IPS-NIHi11 (cell line): ENCODE measurements around the gene PHF21B.
"Not testable (repeated sequence)": the region's sequence is repeated elsewhere in the genome, so short reads cannot be mapped to it uniquely, and the experiment has no call there.

ENCODE experiments used
- DNase-seq: peaks from one replicate; pipeline ENCODE4 v3.0.0; 2012; ENCODE audit warnings: mixed read lengths, low spot score

PHF21B gene

GRCh38 chr22:44961682-44962081 is 48.1 kb downstream of the PHF21B start:
- not testable (repeated sequence) for DNase-seq

- DNase-seq = peak; percentile 62
Observed at GRCh38 chr22:44956840-44957767, 52.7 kb downstream of the PHF21B start.

DNA sequence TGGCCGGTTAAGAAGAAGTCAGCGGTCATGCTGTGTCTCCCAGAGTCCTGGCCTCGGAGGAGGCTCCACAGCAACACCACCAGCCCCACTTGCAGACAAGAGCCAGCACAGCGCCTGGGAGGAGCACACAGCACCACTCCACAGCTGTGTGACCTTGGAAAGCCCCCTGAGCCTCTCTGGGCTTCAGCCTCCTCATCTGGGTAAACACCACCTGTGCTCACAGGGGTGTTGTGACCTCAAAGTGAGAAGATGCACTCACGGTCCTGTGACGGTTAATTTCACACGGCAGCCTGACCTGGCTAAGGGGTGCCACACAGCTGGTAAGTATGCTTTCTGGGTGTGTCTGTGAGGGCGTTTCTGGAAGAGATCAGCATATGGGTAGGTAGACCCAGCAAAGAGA is 54.7 kb downstream of the PHF21B start:
- no peak for DNase-seq

DNA sequence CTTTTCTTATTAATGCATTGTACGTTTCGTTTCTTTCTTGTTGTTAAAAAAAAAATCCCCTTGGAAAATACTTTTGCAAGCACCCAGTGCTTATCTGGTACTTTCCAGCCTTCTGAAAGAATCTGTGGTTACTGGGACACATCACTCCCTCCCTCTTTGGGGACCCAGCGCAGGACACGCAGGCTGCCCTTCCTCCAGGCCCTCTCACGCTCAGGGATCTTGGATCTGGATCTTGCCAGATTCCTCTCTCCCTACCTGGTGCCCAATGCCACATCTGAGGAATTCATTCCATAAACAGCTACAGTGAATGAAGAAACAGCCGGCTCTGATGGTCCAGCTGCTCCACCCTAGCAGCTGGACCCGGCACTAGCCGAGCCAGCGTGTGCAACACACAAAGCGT is 55.7 kb downstream of the PHF21B start:
- no peak for DNase-seq

- DNase-seq = no peak
Observed at GRCh38 chr22:44952863-44953746, 56.7 kb downstream of the PHF21B start.

DNA sequence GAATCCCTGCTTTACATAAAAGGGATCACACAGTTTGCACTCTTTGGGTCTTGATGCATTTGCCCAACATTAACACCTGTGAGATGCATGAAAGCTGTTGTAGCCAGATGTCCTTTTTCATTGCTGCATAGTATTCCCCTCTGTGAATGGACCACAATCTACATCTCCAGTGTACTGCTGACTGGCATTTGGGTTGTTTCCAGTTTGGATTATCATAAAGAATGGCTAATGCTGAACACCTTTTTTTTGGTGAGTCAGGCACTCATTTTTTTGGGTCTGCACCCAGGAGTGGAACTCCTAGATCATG is 58.3 kb downstream of the PHF21B start:
- DNase-seq = no peak

GRCh38 chr22:44950806-44951509 is 58.8 kb downstream of the PHF21B start:
- no peak for DNase-seq

DNA sequence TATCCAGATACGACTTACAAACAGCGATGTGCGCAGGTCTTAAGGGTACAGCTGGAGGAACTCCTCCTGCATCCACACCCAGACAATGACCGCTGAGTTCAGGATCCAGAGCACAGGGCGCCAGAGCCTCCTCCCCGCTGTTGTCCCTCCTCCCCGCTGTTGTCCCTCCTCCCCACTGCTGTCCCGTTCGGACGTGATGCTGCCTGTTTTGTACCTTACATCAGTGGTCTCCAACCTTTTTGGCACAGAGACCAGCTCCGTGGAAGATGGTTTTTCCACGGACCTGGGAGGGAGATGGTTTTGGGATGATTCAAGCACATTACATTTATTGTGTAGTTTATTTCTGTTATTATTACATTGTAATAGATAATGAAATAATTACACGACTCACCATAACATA is 62.0 kb downstream of the PHF21B start:
- no peak for DNase-seq

DNA sequence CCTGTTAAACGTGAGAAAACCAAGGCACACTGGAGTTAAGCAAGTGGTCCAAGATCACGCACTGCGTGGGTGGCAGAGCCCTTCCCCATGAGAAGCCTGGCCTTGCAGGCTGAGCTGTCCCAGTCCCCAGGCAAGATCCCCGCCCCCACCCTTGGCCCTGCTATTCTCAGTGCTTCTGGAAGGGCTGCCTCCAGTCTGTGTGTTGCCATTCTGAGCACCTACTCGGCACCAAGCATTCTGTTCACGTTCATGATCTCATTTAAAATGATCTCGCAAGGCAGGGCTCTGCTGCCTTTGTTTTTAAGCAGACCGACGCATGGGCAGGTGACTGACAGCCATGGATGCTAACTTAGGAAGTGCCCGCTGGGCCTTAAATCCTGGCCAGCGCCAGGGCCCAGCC is 62.8 kb downstream of the PHF21B start:
- no peak for DNase-seq

GRCh38 chr22:44944883-44945601 is 64.8 kb downstream of the PHF21B start:
- DNase-seq = no peak

DNA sequence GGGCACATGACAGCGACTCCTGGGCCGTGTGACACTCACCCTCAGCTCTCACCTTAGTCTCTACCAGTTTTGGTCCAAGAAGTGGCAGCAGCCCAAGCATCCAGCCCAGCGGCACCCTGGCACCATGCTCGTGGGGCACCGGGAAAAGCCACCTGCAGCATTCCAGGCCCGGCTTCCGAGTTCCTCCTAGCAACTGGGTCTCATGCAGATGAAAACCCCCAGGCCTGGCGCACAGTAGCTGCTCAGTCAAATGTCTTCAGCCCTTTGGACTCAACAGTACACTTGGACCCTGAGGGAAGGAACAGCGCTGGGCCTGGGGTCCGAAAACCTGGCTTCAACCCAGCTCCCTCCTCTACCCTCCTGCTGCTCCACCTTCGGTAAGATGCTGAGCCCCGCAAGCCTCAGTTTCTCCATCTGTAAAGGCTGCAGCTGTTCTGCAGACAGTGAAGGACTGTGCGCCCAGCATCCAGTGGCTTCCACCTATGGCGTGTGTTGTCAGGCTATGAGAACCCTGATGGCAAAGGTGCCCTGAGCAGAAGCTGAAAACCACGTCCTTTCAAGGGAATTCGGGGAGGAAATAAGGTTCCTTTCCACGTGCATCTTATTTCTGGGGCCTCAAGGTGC is 66.0 kb downstream of the PHF21B start:
- no peak for DNase-seq

- no peak for DNase-seq
Observed at GRCh38 chr22:44942979-44943700, 66.7 kb downstream of the PHF21B start.

GRCh38 chr22:44942056-44942455 is 67.7 kb downstream of the PHF21B start:
- no peak for DNase-seq

GRCh38 chr22:44941207-44941606 is 68.6 kb downstream of the PHF21B start:
- no peak for DNase-seq

GRCh38 chr22:44940130-44940529 is 69.7 kb downstream of the PHF21B start:
- no peak for DNase-seq

- DNase-seq = no peak
Observed at GRCh38 chr22:44939451-44939850, 70.4 kb downstream of the PHF21B start.

GRCh38 chr22:44938886-44939285 is 70.9 kb downstream of the PHF21B start:
- no peak for DNase-seq

DNA sequence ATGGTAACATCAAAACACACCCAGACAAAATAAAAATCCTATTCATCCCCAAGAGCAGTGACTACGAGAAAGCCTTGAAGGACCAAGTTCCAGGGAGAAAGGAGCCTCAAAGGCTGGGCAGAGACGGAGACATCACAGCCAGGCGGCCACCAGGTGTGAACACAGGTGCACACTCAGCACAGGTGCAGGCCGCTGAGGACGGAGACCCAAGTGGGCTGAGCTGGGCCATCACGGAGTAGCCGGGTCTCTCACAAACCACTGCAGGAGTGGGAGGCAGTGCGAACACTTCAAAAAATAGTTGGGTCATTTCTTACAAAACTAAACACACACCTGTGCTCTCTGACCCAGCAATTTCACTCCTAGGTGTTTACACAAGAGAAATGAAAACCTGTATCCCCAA is 72.6 kb downstream of the PHF21B start:
- no peak for DNase-seq

- no peak for DNase-seq
Observed at GRCh38 chr22:44936201-44936600, 73.6 kb downstream of the PHF21B start.

- no peak for DNase-seq
Observed at GRCh38 chr22:44935724-44936123, 74.1 kb downstream of the PHF21B start.

GRCh38 chr22:44934454-44934735 is 75.4 kb downstream of the PHF21B start:
- DNase-seq = no peak
